ENCODE measurements around the gene PITRM1.

GRCh38 chr10:3093996-3094395 is 78.6 kb downstream of the PITRM1 start:
- TF ChIP-seq CTCF (IDR thresholded peaks at IDR 0.05; ENCODE audit: insufficient read depth, low read length, poor library complexity, severe bottlenecking): no peak
- TF ChIP-seq EZH2phosphoT487 (conservative IDR thresholded peaks at IDR 0.05; ENCODE audit: low read length): no peak

All from SU-DHL-6 (cell line).